ENCODE measurements around the gene HTRA3.

HTRA3 gene

GRCh38 chr4:8247047-8247930, 22.3 kb upstream of the HTRA3 start:
- no peak for DNase-seq (ENCODE audit: low read depth in 2 of 2)

GRCh38 chr4:8248091-8248490, 21.5 kb upstream of the HTRA3 start:
- no peak for DNase-seq (ENCODE audit: low read depth in 2 of 2)

GRCh38 chr4:8250227-8250626, 19.3 kb upstream of the HTRA3 start:
- DNase-seq (ENCODE audit: low read depth in 2 of 2) = no peak

GRCh38 chr4:8250637-8251036, 18.9 kb upstream of the HTRA3 start:
- DNase-seq (ENCODE audit: low read depth in 2 of 2) = no peak

- no peak for DNase-seq (ENCODE audit: low read depth in 2 of 2)
Measured at GRCh38 chr4:8251110-8251883, 18.3 kb upstream of the HTRA3 start.

- no peak for DNase-seq (ENCODE audit: low read depth in 2 of 2)
Measured at GRCh38 chr4:8252301-8253173, 17.0 kb upstream of the HTRA3 start.

- no peak for DNase-seq (ENCODE audit: low read depth in 2 of 2)
Measured at GRCh38 chr4:8254076-8254475, 15.5 kb upstream of the HTRA3 start.

- no peak for DNase-seq (ENCODE audit: low read depth in 2 of 2)
Measured at GRCh38 chr4:8255698-8256441, 13.7 kb upstream of the HTRA3 start.

- DNase-seq (ENCODE audit: low read depth in 2 of 2) = no peak
Measured at GRCh38 chr4:8257854-8258253, 11.7 kb upstream of the HTRA3 start.

GRCh38 chr4:8258552-8259212, 10.9 kb upstream of the HTRA3 start:
- no peak for DNase-seq (ENCODE audit: low read depth in 2 of 2)

- DNase-seq (ENCODE audit: low read depth in 2 of 2) = no peak
Measured at GRCh38 chr4:8259743-8260430, 9.7 kb upstream of the HTRA3 start.

- no peak for DNase-seq (ENCODE audit: low read depth in 2 of 2)
Measured at GRCh38 chr4:8260656-8261111, 8.9 kb upstream of the HTRA3 start.

- no peak for DNase-seq (ENCODE audit: low read depth in 2 of 2)
Measured at GRCh38 chr4:8261851-8262535, 7.6 kb upstream of the HTRA3 start.

- no peak for DNase-seq (ENCODE audit: low read depth in 2 of 2)
Measured at GRCh38 chr4:8262637-8263322, 6.8 kb upstream of the HTRA3 start.

GRCh38 chr4:8263397-8263796, 6.2 kb upstream of the HTRA3 start:
- DNase-seq (ENCODE audit: low read depth in 2 of 2) = no peak

- DNase-seq (ENCODE audit: low read depth in 2 of 2) = no peak
Measured at GRCh38 chr4:8264106-8264505, 5.4 kb upstream of the HTRA3 start.

- DNase-seq (ENCODE audit: low read depth in 2 of 2) = no peak
Measured at GRCh38 chr4:8265171-8265929, 4.2 kb upstream of the HTRA3 start.

- DNase-seq (ENCODE audit: low read depth in 2 of 2) = no peak
Measured at GRCh38 chr4:8266088-8266487, 3.5 kb upstream of the HTRA3 start.

Measured in stimulated activated CD4-positive, alpha-beta T cell treated with anti-CD3 and anti-CD28 coated beads, Interleukin-4, amount 100 ng/mL, for 48 hours (primary cell).